ENCODE results near the gene AGRP. TPM values are rescaled to one million over a fixed set of nuclear protein-coding genes. Genes with fewer than 3 reads are reported as not detected.

Gene AGRP
- total RNA-seq, 1 experiment from 2014 or later = not detected

DNA sequence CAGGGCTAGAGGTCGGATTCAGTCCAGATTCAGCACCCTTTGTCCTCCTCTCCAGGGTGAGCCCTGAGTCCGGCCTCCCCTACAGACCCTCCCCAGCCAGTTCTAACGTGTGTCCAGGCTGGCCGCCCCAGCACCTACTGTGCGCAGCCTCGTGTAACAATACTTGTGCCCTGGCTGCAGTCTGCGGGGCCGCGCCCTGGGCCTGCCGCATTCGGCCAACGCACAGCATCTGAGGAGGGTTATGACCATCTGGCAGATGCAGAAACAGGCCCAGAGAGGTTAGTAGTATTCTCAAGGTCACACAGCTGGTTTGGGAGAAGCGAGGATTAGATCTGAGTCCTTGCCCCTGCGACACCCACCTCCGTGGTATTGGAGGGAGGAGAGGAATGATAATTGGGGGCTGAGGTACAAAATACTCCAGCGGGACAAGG is 46.2 kb upstream of the AGRP start:
- TF ChIP-seq, protein P1, sequence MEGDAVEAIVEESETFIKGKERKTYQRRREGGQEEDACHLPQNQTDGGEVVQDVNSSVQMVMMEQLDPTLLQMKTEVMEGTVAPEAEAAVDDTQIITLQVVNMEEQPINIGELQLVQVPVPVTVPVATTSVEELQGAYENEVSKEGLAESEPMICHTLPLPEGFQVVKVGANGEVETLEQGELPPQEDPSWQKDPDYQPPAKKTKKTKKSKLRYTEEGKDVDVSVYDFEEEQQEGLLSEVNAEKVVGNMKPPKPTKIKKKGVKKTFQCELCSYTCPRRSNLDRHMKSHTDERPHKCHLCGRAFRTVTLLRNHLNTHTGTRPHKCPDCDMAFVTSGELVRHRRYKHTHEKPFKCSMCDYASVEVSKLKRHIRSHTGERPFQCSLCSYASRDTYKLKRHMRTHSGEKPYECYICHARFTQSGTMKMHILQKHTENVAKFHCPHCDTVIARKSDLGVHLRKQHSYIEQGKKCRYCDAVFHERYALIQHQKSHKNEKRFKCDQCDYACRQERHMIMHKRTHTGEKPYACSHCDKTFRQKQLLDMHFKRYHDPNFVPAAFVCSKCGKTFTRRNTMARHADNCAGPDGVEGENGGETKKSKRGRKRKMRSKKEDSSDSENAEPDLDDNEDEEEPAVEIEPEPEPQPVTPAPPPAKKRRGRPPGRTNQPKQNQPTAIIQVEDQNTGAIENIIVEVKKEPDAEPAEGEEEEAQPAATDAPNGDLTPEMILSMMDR (IDR thresholded peaks at IDR 0.05) = no peak
- TF ChIP-seq, protein P2, sequence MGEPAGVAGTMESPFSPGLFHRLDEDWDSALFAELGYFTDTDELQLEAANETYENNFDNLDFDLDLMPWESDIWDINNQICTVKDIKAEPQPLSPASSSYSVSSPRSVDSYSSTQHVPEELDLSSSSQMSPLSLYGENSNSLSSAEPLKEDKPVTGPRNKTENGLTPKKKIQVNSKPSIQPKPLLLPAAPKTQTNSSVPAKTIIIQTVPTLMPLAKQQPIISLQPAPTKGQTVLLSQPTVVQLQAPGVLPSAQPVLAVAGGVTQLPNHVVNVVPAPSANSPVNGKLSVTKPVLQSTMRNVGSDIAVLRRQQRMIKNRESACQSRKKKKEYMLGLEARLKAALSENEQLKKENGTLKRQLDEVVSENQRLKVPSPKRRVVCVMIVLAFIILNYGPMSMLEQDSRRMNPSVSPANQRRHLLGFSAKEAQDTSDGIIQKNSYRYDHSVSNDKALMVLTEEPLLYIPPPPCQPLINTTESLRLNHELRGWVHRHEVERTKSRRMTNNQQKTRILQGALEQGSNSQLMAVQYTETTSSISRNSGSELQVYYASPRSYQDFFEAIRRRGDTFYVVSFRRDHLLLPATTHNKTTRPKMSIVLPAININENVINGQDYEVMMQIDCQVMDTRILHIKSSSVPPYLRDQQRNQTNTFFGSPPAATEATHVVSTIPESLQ (CRISPR knock-in tag; IDR thresholded peaks at IDR 0.05) = no peak
- TF ChIP-seq, protein P3, sequence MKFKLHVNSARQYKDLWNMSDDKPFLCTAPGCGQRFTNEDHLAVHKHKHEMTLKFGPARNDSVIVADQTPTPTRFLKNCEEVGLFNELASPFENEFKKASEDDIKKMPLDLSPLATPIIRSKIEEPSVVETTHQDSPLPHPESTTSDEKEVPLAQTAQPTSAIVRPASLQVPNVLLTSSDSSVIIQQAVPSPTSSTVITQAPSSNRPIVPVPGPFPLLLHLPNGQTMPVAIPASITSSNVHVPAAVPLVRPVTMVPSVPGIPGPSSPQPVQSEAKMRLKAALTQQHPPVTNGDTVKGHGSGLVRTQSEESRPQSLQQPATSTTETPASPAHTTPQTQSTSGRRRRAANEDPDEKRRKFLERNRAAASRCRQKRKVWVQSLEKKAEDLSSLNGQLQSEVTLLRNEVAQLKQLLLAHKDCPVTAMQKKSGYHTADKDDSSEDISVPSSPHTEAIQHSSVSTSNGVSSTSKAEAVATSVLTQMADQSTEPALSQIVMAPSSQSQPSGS (CRISPR knock-in tag; IDR thresholded peaks at IDR 0.05; ENCODE audit: borderline replicate concordance, low read depth) = no peak
- TF ChIP-seq, protein P4, sequence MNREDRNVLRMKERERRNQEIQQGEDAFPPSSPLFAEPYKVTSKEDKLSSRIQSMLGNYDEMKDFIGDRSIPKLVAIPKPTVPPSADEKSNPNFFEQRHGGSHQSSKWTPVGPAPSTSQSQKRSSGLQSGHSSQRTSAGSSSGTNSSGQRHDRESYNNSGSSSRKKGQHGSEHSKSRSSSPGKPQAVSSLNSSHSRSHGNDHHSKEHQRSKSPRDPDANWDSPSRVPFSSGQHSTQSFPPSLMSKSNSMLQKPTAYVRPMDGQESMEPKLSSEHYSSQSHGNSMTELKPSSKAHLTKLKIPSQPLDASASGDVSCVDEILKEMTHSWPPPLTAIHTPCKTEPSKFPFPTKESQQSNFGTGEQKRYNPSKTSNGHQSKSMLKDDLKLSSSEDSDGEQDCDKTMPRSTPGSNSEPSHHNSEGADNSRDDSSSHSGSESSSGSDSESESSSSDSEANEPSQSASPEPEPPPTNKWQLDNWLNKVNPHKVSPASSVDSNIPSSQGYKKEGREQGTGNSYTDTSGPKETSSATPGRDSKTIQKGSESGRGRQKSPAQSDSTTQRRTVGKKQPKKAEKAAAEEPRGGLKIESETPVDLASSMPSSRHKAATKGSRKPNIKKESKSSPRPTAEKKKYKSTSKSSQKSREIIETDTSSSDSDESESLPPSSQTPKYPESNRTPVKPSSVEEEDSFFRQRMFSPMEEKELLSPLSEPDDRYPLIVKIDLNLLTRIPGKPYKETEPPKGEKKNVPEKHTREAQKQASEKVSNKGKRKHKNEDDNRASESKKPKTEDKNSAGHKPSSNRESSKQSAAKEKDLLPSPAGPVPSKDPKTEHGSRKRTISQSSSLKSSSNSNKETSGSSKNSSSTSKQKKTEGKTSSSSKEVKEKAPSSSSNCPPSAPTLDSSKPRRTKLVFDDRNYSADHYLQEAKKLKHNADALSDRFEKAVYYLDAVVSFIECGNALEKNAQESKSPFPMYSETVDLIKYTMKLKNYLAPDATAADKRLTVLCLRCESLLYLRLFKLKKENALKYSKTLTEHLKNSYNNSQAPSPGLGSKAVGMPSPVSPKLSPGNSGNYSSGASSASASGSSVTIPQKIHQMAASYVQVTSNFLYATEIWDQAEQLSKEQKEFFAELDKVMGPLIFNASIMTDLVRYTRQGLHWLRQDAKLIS (CRISPR knock-in tag; IDR thresholded peaks at IDR 0.05; ENCODE audit: borderline replicate concordance) = no peak
- no peak for TF ChIP-seq SOX15 (CRISPR knock-in tag; IDR thresholded peaks at IDR 0.05)
- TF ChIP-seq, protein P5, sequence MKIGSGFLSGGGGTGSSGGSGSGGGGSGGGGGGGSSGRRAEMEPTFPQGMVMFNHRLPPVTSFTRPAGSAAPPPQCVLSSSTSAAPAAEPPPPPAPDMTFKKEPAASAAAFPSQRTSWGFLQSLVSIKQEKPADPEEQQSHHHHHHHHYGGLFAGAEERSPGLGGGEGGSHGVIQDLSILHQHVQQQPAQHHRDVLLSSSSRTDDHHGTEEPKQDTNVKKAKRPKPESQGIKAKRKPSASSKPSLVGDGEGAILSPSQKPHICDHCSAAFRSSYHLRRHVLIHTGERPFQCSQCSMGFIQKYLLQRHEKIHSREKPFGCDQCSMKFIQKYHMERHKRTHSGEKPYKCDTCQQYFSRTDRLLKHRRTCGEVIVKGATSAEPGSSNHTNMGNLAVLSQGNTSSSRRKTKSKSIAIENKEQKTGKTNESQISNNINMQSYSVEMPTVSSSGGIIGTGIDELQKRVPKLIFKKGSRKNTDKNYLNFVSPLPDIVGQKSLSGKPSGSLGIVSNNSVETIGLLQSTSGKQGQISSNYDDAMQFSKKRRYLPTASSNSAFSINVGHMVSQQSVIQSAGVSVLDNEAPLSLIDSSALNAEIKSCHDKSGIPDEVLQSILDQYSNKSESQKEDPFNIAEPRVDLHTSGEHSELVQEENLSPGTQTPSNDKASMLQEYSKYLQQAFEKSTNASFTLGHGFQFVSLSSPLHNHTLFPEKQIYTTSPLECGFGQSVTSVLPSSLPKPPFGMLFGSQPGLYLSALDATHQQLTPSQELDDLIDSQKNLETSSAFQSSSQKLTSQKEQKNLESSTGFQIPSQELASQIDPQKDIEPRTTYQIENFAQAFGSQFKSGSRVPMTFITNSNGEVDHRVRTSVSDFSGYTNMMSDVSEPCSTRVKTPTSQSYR (CRISPR knock-in tag; IDR thresholded peaks at IDR 0.05) = no peak
- no peak for TF ChIP-seq RORB (CRISPR knock-in tag; IDR thresholded peaks at IDR 0.05)
- TF ChIP-seq, protein P6, sequence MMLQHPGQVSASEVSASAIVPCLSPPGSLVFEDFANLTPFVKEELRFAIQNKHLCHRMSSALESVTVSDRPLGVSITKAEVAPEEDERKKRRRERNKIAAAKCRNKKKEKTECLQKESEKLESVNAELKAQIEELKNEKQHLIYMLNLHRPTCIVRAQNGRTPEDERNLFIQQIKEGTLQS (CRISPR knock-in tag; conservative IDR thresholded peaks at IDR 0.05) = no peak
- TF ChIP-seq TEAD4 (CRISPR knock-in tag; IDR thresholded peaks at IDR 0.05) = no peak
- TF ChIP-seq, protein P7, sequence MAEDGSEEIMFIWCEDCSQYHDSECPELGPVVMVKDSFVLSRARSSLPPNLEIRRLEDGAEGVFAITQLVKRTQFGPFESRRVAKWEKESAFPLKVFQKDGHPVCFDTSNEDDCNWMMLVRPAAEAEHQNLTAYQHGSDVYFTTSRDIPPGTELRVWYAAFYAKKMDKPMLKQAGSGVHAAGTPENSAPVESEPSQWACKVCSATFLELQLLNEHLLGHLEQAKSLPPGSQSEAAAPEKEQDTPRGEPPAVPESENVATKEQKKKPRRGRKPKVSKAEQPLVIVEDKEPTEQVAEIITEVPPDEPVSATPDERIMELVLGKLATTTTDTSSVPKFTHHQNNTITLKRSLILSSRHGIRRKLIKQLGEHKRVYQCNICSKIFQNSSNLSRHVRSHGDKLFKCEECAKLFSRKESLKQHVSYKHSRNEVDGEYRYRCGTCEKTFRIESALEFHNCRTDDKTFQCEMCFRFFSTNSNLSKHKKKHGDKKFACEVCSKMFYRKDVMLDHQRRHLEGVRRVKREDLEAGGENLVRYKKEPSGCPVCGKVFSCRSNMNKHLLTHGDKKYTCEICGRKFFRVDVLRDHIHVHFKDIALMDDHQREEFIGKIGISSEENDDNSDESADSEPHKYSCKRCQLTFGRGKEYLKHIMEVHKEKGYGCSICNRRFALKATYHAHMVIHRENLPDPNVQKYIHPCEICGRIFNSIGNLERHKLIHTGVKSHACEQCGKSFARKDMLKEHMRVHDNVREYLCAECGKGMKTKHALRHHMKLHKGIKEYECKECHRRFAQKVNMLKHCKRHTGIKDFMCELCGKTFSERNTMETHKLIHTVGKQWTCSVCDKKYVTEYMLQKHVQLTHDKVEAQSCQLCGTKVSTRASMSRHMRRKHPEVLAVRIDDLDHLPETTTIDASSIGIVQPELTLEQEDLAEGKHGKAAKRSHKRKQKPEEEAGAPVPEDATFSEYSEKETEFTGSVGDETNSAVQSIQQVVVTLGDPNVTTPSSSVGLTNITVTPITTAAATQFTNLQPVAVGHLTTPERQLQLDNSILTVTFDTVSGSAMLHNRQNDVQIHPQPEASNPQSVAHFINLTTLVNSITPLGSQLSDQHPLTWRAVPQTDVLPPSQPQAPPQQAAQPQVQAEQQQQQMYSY (CRISPR knock-in tag; IDR thresholded peaks at IDR 0.05) = no peak
- no peak for TF ChIP-seq NR2C2 (CRISPR knock-in tag; IDR thresholded peaks at IDR 0.05)
- TF ChIP-seq TCF7 (CRISPR knock-in tag; IDR thresholded peaks at IDR 0.05; ENCODE audit: low read depth) = no peak
- TF ChIP-seq, protein P8, sequence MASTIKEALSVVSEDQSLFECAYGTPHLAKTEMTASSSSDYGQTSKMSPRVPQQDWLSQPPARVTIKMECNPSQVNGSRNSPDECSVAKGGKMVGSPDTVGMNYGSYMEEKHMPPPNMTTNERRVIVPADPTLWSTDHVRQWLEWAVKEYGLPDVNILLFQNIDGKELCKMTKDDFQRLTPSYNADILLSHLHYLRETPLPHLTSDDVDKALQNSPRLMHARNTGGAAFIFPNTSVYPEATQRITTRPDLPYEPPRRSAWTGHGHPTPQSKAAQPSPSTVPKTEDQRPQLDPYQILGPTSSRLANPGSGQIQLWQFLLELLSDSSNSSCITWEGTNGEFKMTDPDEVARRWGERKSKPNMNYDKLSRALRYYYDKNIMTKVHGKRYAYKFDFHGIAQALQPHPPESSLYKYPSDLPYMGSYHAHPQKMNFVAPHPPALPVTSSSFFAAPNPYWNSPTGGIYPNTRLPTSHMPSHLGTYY (CRISPR knock-in tag; IDR thresholded peaks at IDR 0.05) = no peak
- no peak for TF ChIP-seq ESRRA (CRISPR knock-in tag; IDR thresholded peaks at IDR 0.05; ENCODE audit: borderline replicate concordance)
- no peak for TF ChIP-seq IRF2 (CRISPR knock-in tag; IDR thresholded peaks at IDR 0.05; ENCODE audit: borderline replicate concordance, low read depth)
- TF ChIP-seq, protein P9, sequence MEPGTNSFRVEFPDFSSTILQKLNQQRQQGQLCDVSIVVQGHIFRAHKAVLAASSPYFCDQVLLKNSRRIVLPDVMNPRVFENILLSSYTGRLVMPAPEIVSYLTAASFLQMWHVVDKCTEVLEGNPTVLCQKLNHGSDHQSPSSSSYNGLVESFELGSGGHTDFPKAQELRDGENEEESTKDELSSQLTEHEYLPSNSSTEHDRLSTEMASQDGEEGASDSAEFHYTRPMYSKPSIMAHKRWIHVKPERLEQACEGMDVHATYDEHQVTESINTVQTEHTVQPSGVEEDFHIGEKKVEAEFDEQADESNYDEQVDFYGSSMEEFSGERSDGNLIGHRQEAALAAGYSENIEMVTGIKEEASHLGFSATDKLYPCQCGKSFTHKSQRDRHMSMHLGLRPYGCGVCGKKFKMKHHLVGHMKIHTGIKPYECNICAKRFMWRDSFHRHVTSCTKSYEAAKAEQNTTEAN (CRISPR knock-in tag; IDR thresholded peaks at IDR 0.05) = no peak
- Mint-ChIP-seq H3K4me1 (peaks cover 5% of the 10 kb centered on the region), H3K4me3 (peak overlapping the region; percentile 77), H3K9me3 (no peaks in the 10 kb centered on the region), H3K36me3 (no peaks in the 10 kb centered on the region), H3K27me3 (ENCODE audit: low read depth) (peaks cover 94% of the 10 kb centered on the region), H3K27ac (no peak overlapping the region)
- ATAC-seq (peak; percentile 8), DNase-seq (ENCODE audit: low spot score) (no peak)
- ChIA-PET CTCF (interaction anchor here (1.1 to 13.9 kb wide), 13 partner anchors 8 to 576 kb away, joined by 3 to 184 read pairs (median 8); partner anchors contain the start of genes ACD, ATP6V0D1, CARMIL2 and CTCF), POLR2A (interaction anchor here (0.5 to 1.9 kb wide), 3 partner anchors 9 to 111 kb away, joined by 3 to 5 read pairs (median 4); no protein-coding TSS in a partner anchor)
